GM21825 (cell line): ENCODE measurements around the gene SYT8.
"Not testable (repeated sequence)": the region's sequence is repeated elsewhere in the genome, so short reads cannot be mapped to it uniquely, and the experiment has no call there.

Experiments used
- ATAC-seq: cut with Tn5 transposase; IDR thresholded peaks from one replicate; pipeline ENCODE4 v1.9.1; 2021; ENCODE audit warnings: mild to moderate bottlenecking, moderate library complexity; ENCODE audit not compliant: unreplicated experiment

SYT8 gene

GRCh38 chr11:1834779-1835670 is at the start of gene SYT8:
SYT8 (plus strand) TSS chr11:1834990; CDS start chr11:1835106, 116 bp downstream.
- no peak for ATAC-seq

GRCh38 chr11:1785749-1786413 is 48.9 kb upstream of the SYT8 start:
- no peak for ATAC-seq

- no peak for ATAC-seq
These were observed 48.3 kb upstream of the SYT8 start for GRCh38 chr11:1786466-1786865.

- ATAC-seq: no peak
These were observed 42.9 kb upstream of the SYT8 start for GRCh38 chr11:1791912-1792311.

- ATAC-seq: no peak
These were observed 42.3 kb upstream of the SYT8 start for GRCh38 chr11:1792461-1792860.

- ATAC-seq: no peak
These were observed 41.7 kb upstream of the SYT8 start for GRCh38 chr11:1793081-1793480.

- no peak for ATAC-seq
These were observed 38.3 kb upstream of the SYT8 start for GRCh38 chr11:1796413-1797011.

GRCh38 chr11:1797391-1798125 is 37.2 kb upstream of the SYT8 start:
- ATAC-seq: no peak

GRCh38 chr11:1803246-1803645 is 31.5 kb upstream of the SYT8 start:
- ATAC-seq: no peak

GRCh38 chr11:1803835-1804519 is 30.8 kb upstream of the SYT8 start:
- ATAC-seq: not testable (repeated sequence)

GRCh38 chr11:1805525-1805924 is 29.3 kb upstream of the SYT8 start:
- no peak for ATAC-seq

- ATAC-seq: no peak
These were observed 27.4 kb upstream of the SYT8 start for GRCh38 chr11:1807264-1807995.

GRCh38 chr11:1810761-1811160 is 24.0 kb upstream of the SYT8 start:
- no peak for ATAC-seq

GRCh38 chr11:1812274-1812673 is 22.5 kb upstream of the SYT8 start:
- ATAC-seq: no peak

- ATAC-seq: no peak
These were observed 22.0 kb upstream of the SYT8 start for GRCh38 chr11:1812801-1813200.

GRCh38 chr11:1813356-1813755 is 21.4 kb upstream of the SYT8 start:
- ATAC-seq: not testable (repeated sequence)

- ATAC-seq: no peak
These were observed 20.1 kb upstream of the SYT8 start for GRCh38 chr11:1814691-1815090.

GRCh38 chr11:1815311-1815710 is 19.5 kb upstream of the SYT8 start:
- ATAC-seq: no peak

GRCh38 chr11:1815751-1816150 is 19.0 kb upstream of the SYT8 start:
- ATAC-seq: no peak

GRCh38 chr11:1817000-1817399 is 17.8 kb upstream of the SYT8 start:
- no peak for ATAC-seq
